CD4-positive, CD25-positive, alpha-beta regulatory T cell (primary cell): ENCODE measurements around the gene POLR1A. TPM values are rescaled to one million over a fixed set of nuclear protein-coding genes. Genes with fewer than 3 reads are reported as not detected.

Experiments
- ATAC-seq, 2 donors: fragments of 150-1000 bp; cut with Tn5 transposase; one replicate each; pipeline ENCODE4 v1.10.0; 2021; ENCODE audit warnings: low read depth in 2 of 2, moderate number of reproducible peaks in 2 of 2, moderate library complexity in 1 of 2
- DNase-seq, 3 donors: peaks; one replicate each; pipeline versions ENCODE4 v3.0.0 to v3.0.0-alpha.2; 2012 to 2022; ENCODE audit warnings: mixed read lengths in 1 of 3
- H3K27ac ChIP-seq: one replicate; pipeline ENCODE4 v1.7.0; 2013; ENCODE audit warnings: mild to moderate bottlenecking, low read length; ENCODE audit not compliant: insufficient read depth, poor library complexity, severe bottlenecking
- H3K27me3 ChIP-seq: one replicate; pipeline ENCODE4 v1.7.0; 2013; ENCODE audit warnings: low read length; ENCODE audit not compliant: control insufficient read depth, insufficient read depth
- H3K36me3 ChIP-seq: one replicate; pipeline ENCODE4 v1.7.0; 2013; ENCODE audit warnings: mild to moderate bottlenecking, low read length, moderate library complexity; ENCODE audit not compliant: control insufficient read depth, insufficient read depth
- H3K4me1 ChIP-seq: 2 replicates; pipeline ENCODE4 v1.7.0; 2013; ENCODE audit warnings: mild to moderate bottlenecking, low read length; ENCODE audit not compliant: insufficient read depth, control insufficient read depth, poor library complexity, severe bottlenecking
- H3K4me3 ChIP-seq: one replicate; pipeline ENCODE4 v1.7.0; 2013; ENCODE audit warnings: low read depth, mild to moderate bottlenecking, low read length, moderate library complexity
- H3K9me3 ChIP-seq, 2 experiments: 1 replicate in 1 of 2; 2 replicates in 1 of 2; pipeline ENCODE4 v1.7.0; 2013; ENCODE audit warnings: low read length in 2 of 2, mild to moderate bottlenecking in 1 of 2, moderate library complexity in 1 of 2; ENCODE audit not compliant: control insufficient read depth in 2 of 2
- H3K27ac Mint-ChIP-seq, 3 donors: one replicate each; pipeline ENCODE4 v1.8.0; 2020 to 2022; ENCODE audit warnings: mild to moderate bottlenecking in 3 of 3, mixed read lengths in 3 of 3, moderate library complexity in 2 of 3
- H3K27me3 Mint-ChIP-seq: one replicate; pipeline ENCODE4 v1.8.0; 2022; ENCODE audit warnings: mild to moderate bottlenecking, mixed read lengths
- H3K36me3 Mint-ChIP-seq: one replicate; pipeline ENCODE4 v1.8.0; 2020; ENCODE audit warnings: mixed read lengths
- H3K4me1 Mint-ChIP-seq, 4 donors: one replicate each; pipeline ENCODE4 v1.8.0; 2020 to 2022; ENCODE audit warnings: mixed read lengths in 4 of 4, mild to moderate bottlenecking in 1 of 4
- H3K4me3 Mint-ChIP-seq, 4 donors: one replicate each; pipeline ENCODE4 v1.8.0; 2020 to 2022; ENCODE audit warnings: mild to moderate bottlenecking in 4 of 4, mixed read lengths in 4 of 4, moderate library complexity in 3 of 4
- H3K9me3 Mint-ChIP-seq, 7 donors: one replicate each; pipeline ENCODE4 v1.8.0; 2020 to 2022; ENCODE audit warnings: mixed read lengths in 7 of 7, mild to moderate bottlenecking in 3 of 7, moderate library complexity in 2 of 7
- polyA plus RNA-seq, 4 donors: library from polyadenylated mRNA; unstranded; fragments of 300-500 nt; fragmentation: Illumina TruSeq; gene quantifications; one replicate each; pipeline ENCODE4 v1.2.3, GENCODE V29; 2021
- total RNA-seq: library from RNA; stranded (reverse); gene quantifications from one replicate; pipeline ENCODE4 v1.2.3, GENCODE V29; 2022

Gene POLR1A
- total and polyA plus RNA-seq, 5 donors from 2014 or later, result 1.3 to 23.9 (median 2.5) TPM

GRCh38 chr2:86002375-86002774 lies 103.3 kb downstream of the POLR1A start:
- no peaks in the 10 kb centered on the region for H3K27me3 Mint-ChIP-seq
- peaks cover 0 to 5% (median 0%) of the 10 kb centered on the region in 7 donors for H3K9me3 Mint-ChIP-seq
- no peak overlapping the region for H3K27ac ChIP-seq
- H3K4me3 ChIP-seq, result no peak overlapping the region
- no peak overlapping the region for H3K27ac Mint-ChIP-seq
- H3K9me3 ChIP-seq, result no peaks in the 10 kb centered on the region
- DNase-seq (no peak), ATAC-seq (no peak)
- H3K27me3 ChIP-seq, result peaks cover 3% of the 10 kb centered on the region
- no peak overlapping the region for H3K4me3 Mint-ChIP-seq
- H3K36me3 ChIP-seq, result no peaks in the 10 kb centered on the region
- peaks cover 14 to 49% (median 37%) of the 10 kb centered on the region in 4 donors for H3K4me1 Mint-ChIP-seq
- peaks cover 5% of the 10 kb centered on the region for H3K36me3 Mint-ChIP-seq
- H3K4me1 ChIP-seq, result peaks cover 37% of the 10 kb centered on the region

- Mint-ChIP-seq H3K9me3 (peaks cover 0 to 4% (median 0%) of the 10 kb centered on the region in 7 donors), H3K4me3 (peak overlapping the region in 2 of 4 donors; percentile 75 to 81), H3K4me1 (peaks cover 14 to 54% (median 37%) of the 10 kb centered on the region in 4 donors), H3K27me3 (no peaks in the 10 kb centered on the region), H3K27ac (peak overlapping the region; percentile 18 to 93 (median 65)), H3K36me3 (peaks cover 5% of the 10 kb centered on the region)
- Histone ChIP-seq H3K27ac (no peak overlapping the region), H3K27me3 (no peaks in the 10 kb centered on the region), H3K4me3 (no peak overlapping the region), H3K9me3 (no peaks in the 10 kb centered on the region), H3K36me3 (no peaks in the 10 kb centered on the region), H3K4me1 (peaks cover 48% of the 10 kb centered on the region)
- ATAC-seq (no peak), DNase-seq (no peak)
Observed at GRCh38 chr2:86001326-86001725, 104.4 kb downstream of the POLR1A start.

GRCh38 chr2:86000938-86001312 lies 104.8 kb downstream of the POLR1A start:
- DNase-seq, result peak in 1 of 3 donors; percentile 40
- no peaks in the 10 kb centered on the region for H3K36me3 ChIP-seq
- Mint-ChIP-seq H3K4me3 (peak overlapping the region; percentile 11 to 81 (median 34)), H3K4me1 (peaks cover 14 to 58% (median 37%) of the 10 kb centered on the region in 4 donors), H3K27me3 (no peaks in the 10 kb centered on the region), H3K36me3 (peaks cover 5% of the 10 kb centered on the region), H3K27ac (peak overlapping the region; percentile 34 to 93 (median 65)), H3K9me3 (peaks cover 0 to 3% (median 0%) of the 10 kb centered on the region in 7 donors)
- ATAC-seq, result no peak
- no peaks in the 10 kb centered on the region for H3K9me3 ChIP-seq
- no peak overlapping the region for H3K27ac ChIP-seq
- H3K4me3 ChIP-seq, result no peak overlapping the region
- H3K27me3 ChIP-seq, result no peaks in the 10 kb centered on the region
- H3K4me1 ChIP-seq, result peaks cover 52% of the 10 kb centered on the region

GRCh38 chr2:86000131-86000937 lies 105.4 kb downstream of the POLR1A start:
- peaks cover 0 to 3% (median 0%) of the 10 kb centered on the region in 7 donors for H3K9me3 Mint-ChIP-seq
- H3K27me3 Mint-ChIP-seq, result no peaks in the 10 kb centered on the region
- H3K4me1 Mint-ChIP-seq, result peaks cover 14 to 63% (median 39%) of the 10 kb centered on the region in 4 donors
- peak overlapping the region; percentile 93 to 97 (median 97) for H3K27ac Mint-ChIP-seq
- H3K27me3 ChIP-seq, result no peaks in the 10 kb centered on the region
- no peaks in the 10 kb centered on the region for H3K9me3 ChIP-seq
- peaks cover 5% of the 10 kb centered on the region for H3K36me3 Mint-ChIP-seq
- peak overlapping the region; percentile 11 to 81 (median 55) for H3K4me3 Mint-ChIP-seq
- ATAC-seq, result no peak
- DNase-seq, result no peak
- H3K4me1 ChIP-seq, result peaks cover 56% of the 10 kb centered on the region
- no peak overlapping the region for H3K4me3 ChIP-seq
- H3K36me3 ChIP-seq, result no peaks in the 10 kb centered on the region
- H3K27ac ChIP-seq, result no peak overlapping the region

GRCh38 chr2:85999061-85999831 lies 106.4 kb downstream of the POLR1A start:
- DNase-seq, result peak in 2 of 3 donors; percentile 50 to 89
- H3K4me3 Mint-ChIP-seq, result peak overlapping the region; percentile 27 to 87 (median 62)

GRCh38 chr2:85998071-85998991 lies 107.4 kb downstream of the POLR1A start:
- H3K9me3 ChIP-seq, result no peaks in the 10 kb centered on the region
- no peaks in the 10 kb centered on the region for H3K27me3 Mint-ChIP-seq
- H3K4me1 Mint-ChIP-seq, result peaks cover 14 to 82% (median 52%) of the 10 kb centered on the region in 4 donors
- peaks cover 5% of the 10 kb centered on the region for H3K36me3 Mint-ChIP-seq
- H3K27ac ChIP-seq, result peak overlapping the region; percentile 69
- peak overlapping the region; percentile 67 for H3K4me3 ChIP-seq
- peaks cover 76% of the 10 kb centered on the region for H3K4me1 ChIP-seq
- DNase-seq (no peak), ATAC-seq (no peak)
- H3K27ac Mint-ChIP-seq, result peak overlapping the region; percentile 93 to 97 (median 97)
- no peaks in the 10 kb centered on the region for H3K27me3 ChIP-seq
- peaks cover 0 to 3% (median 0%) of the 10 kb centered on the region in 7 donors for H3K9me3 Mint-ChIP-seq
- H3K4me3 Mint-ChIP-seq, result peak overlapping the region in 2 of 4 donors; percentile 53 to 87
- no peaks in the 10 kb centered on the region for H3K36me3 ChIP-seq

More at GRCh38 chr2:85999061-85999831, 106.4 kb downstream of the POLR1A start:
- Histone ChIP-seq H3K4me3 (peak overlapping the region; percentile 67), H3K27ac (peak overlapping the region; percentile 69), H3K4me1 (peaks cover 67% of the 10 kb centered on the region), H3K9me3 (no peaks in the 10 kb centered on the region), H3K27me3 (no peaks in the 10 kb centered on the region), H3K36me3 (no peaks in the 10 kb centered on the region)
- Mint-ChIP-seq H3K27me3 (no peaks in the 10 kb centered on the region), H3K36me3 (peaks cover 5% of the 10 kb centered on the region), H3K9me3 (peaks cover 0 to 3% (median 0%) of the 10 kb centered on the region in 7 donors), H3K27ac (peak overlapping the region; percentile 93 to 97 (median 97)), H3K4me1 (peaks cover 14 to 74% (median 46%) of the 10 kb centered on the region in 4 donors)
- ATAC-seq, result peak; percentile 90 to 95
